Glutamatergic neuron (in vitro differentiated cells): ENCODE data around the gene STAMBP. TPM values are rescaled to one million over a fixed set of nuclear protein-coding genes. Genes with fewer than 3 reads are reported as not detected.

Source experiments
- DNase-seq: peaks from one replicate; pipeline ENCODE4 v3.0.0; 2022
- H3K27ac Mint-ChIP-seq: one replicate; pipeline ENCODE4 v1.8.0; 2020; ENCODE audit warnings: mild to moderate bottlenecking, mixed read lengths, inconsistent platforms; ENCODE audit not compliant: unreplicated experiment
- H3K27me3 Mint-ChIP-seq: one replicate; pipeline ENCODE4 v1.8.0; 2020; ENCODE audit warnings: mild to moderate bottlenecking, moderate library complexity, mixed read lengths, inconsistent platforms; ENCODE audit not compliant: unreplicated experiment
- H3K36me3 Mint-ChIP-seq: one replicate; pipeline ENCODE4 v1.8.0; 2020; ENCODE audit warnings: mild to moderate bottlenecking, mixed read lengths, inconsistent platforms; ENCODE audit not compliant: unreplicated experiment
- H3K4me1 Mint-ChIP-seq: one replicate; pipeline ENCODE4 v1.8.0; 2020; ENCODE audit warnings: mild to moderate bottlenecking, low read depth, mixed read lengths, inconsistent platforms; ENCODE audit not compliant: unreplicated experiment
- H3K4me3 Mint-ChIP-seq: one replicate; pipeline ENCODE4 v1.8.0; 2020; ENCODE audit warnings: mild to moderate bottlenecking, mixed read lengths, inconsistent platforms; ENCODE audit not compliant: unreplicated experiment
- H3K9me3 Mint-ChIP-seq: one replicate; pipeline ENCODE4 v1.8.0; 2020; ENCODE audit warnings: mild to moderate bottlenecking, moderate library complexity, mixed read lengths, inconsistent platforms; ENCODE audit not compliant: unreplicated experiment
- CTCF ChIP-seq: fragments of 200-600 bp; sonication (generic); IDR thresholded peaks from one replicate; pipeline ENCODE4 v1.5.0; 2021; ENCODE audit not compliant: partially characterized antibody, unreplicated experiment
- total RNA-seq: library from RNA; stranded (reverse); fragmentation: NEBNext Ultra II Directional; extraction: Animal tissue kit (Norgen Biotek cat#: 25700); gene quantifications from one replicate; pipeline ENCODE4 v1.2.1, GENCODE V29; 2021; ENCODE audit not compliant: unreplicated experiment

The STAMBP gene
- total RNA-seq, 1 donor from 2014 or later: 48.9 TPM

- H3K4me3 Mint-ChIP-seq: no peak overlapping the region
- H3K27me3 Mint-ChIP-seq: no peaks in the 10 kb centered on the region
- peaks cover 6% of the 10 kb centered on the region for H3K4me1 Mint-ChIP-seq
- no peak for DNase-seq
- H3K27ac Mint-ChIP-seq: no peak overlapping the region
- H3K36me3 Mint-ChIP-seq: peaks cover 6% of the 10 kb centered on the region
- no peak for TF ChIP-seq CTCF
- no peaks in the 10 kb centered on the region for H3K9me3 Mint-ChIP-seq
Observed at GRCh38 chr2:73852020-73852419, 23.3 kb downstream of the STAMBP start.

- TF ChIP-seq CTCF: no peak
- Mint-ChIP-seq H3K4me3 (no peak overlapping the region), H3K27me3 (no peaks in the 10 kb centered on the region), H3K9me3 (no peaks in the 10 kb centered on the region), H3K27ac (no peak overlapping the region), H3K4me1 (no peaks in the 10 kb centered on the region), H3K36me3 (peaks cover 6% of the 10 kb centered on the region)
- no peak for DNase-seq
Observed at GRCh38 chr2:73855526-73855925, 26.8 kb downstream of the STAMBP start.

- no peak for TF ChIP-seq CTCF
- H3K4me1 Mint-ChIP-seq: no peaks in the 10 kb centered on the region
- no peak overlapping the region for H3K27ac Mint-ChIP-seq
- H3K4me3 Mint-ChIP-seq: no peak overlapping the region
- H3K36me3 Mint-ChIP-seq: peaks cover 6% of the 10 kb centered on the region
- DNase-seq: no peak
- no peaks in the 10 kb centered on the region for H3K9me3 Mint-ChIP-seq
- H3K27me3 Mint-ChIP-seq: no peaks in the 10 kb centered on the region
Observed at GRCh38 chr2:73856214-73856613, 27.5 kb downstream of the STAMBP start.

- Mint-ChIP-seq H3K27ac (no peak overlapping the region), H3K9me3 (no peaks in the 10 kb centered on the region), H3K27me3 (no peaks in the 10 kb centered on the region), H3K4me3 (no peak overlapping the region), H3K36me3 (peaks cover 6% of the 10 kb centered on the region), H3K4me1 (no peaks in the 10 kb centered on the region)
- no peak for DNase-seq
- no peak for TF ChIP-seq CTCF
Observed at GRCh38 chr2:73859721-73860586, 31.2 kb downstream of the STAMBP start.

- no peak overlapping the region for H3K27ac Mint-ChIP-seq
Observed at GRCh38 chr2:73862987-73863386, 34.2 kb downstream of the STAMBP start.

More at GRCh38 chr2:73862987-73863386, 34.2 kb downstream of the STAMBP start:
- H3K9me3 Mint-ChIP-seq: no peaks in the 10 kb centered on the region
- peaks cover 1% of the 10 kb centered on the region for H3K27me3 Mint-ChIP-seq
- TF ChIP-seq CTCF: no peak
- H3K36me3 Mint-ChIP-seq: no peaks in the 10 kb centered on the region
- H3K4me3 Mint-ChIP-seq: no peak overlapping the region
- no peak for DNase-seq
- H3K4me1 Mint-ChIP-seq: no peaks in the 10 kb centered on the region
